Osteoblast (primary cell): ENCODE data around the gene FBXW4. TPM values are rescaled to one million over a fixed set of nuclear protein-coding genes. Genes with fewer than 3 reads are reported as not detected.

Experiments used
- DNase-seq: peaks from one replicate; pipeline ENCODE4 v3.0.0; 2011; ENCODE audit warnings: low spot score, mixed read lengths; ENCODE audit not compliant: insufficient read length; ENCODE audit errors: missing footprints
- H2AFZ ChIP-seq: 2 replicates; pipeline ENCODE4 v1.6.0; 2011; ENCODE audit warnings: mild to moderate bottlenecking, low read length
- H3K27ac ChIP-seq: 2 replicates; pipeline ENCODE4 v1.5.1; 2011; ENCODE audit warnings: mild to moderate bottlenecking, low read depth, low read length, moderate library complexity
- H3K27me3 ChIP-seq: 2 replicates; pipeline ENCODE4 v1.6.0; 2012; ENCODE audit warnings: mild to moderate bottlenecking, control low read depth, inconsistent platforms, low read length, moderate library complexity; ENCODE audit not compliant: insufficient read depth
- H3K36me3 ChIP-seq: 2 replicates; pipeline ENCODE4 v1.5.1; 2011; ENCODE audit warnings: mild to moderate bottlenecking, low read length, control low read depth, moderate library complexity; ENCODE audit not compliant: insufficient read depth
- H3K4me1 ChIP-seq: 2 replicates; pipeline ENCODE4 v1.5.1; 2011; ENCODE audit warnings: mild to moderate bottlenecking, low read length, control low read depth, moderate library complexity; ENCODE audit not compliant: insufficient read depth
- H3K4me2 ChIP-seq: 2 replicates; pipeline ENCODE4 v1.6.0; 2011; ENCODE audit warnings: mild to moderate bottlenecking, low read length; ENCODE audit not compliant: insufficient read depth
- H3K4me3 ChIP-seq: fragments of 200-600 bp; sonication (generic); 3 replicates; pipeline ENCODE4 v1.5.1; 2012; ENCODE audit warnings: mild to moderate bottlenecking, low read length, inconsistent platforms; ENCODE audit not compliant: insufficient read depth
- H3K79me2 ChIP-seq: 2 replicates; pipeline ENCODE4 v1.6.0; 2012; ENCODE audit warnings: mild to moderate bottlenecking, low read length, control low read depth, inconsistent platforms; ENCODE audit not compliant: insufficient read depth
- H3K9me3 ChIP-seq: 2 replicates; pipeline ENCODE4 v1.5.1; 2011; ENCODE audit warnings: low read depth, low read length, control low read depth
- H4K20me1 ChIP-seq: 2 replicates; pipeline ENCODE4 v1.6.0; 2012; ENCODE audit warnings: mild to moderate bottlenecking, low read length, control low read depth; ENCODE audit not compliant: insufficient read depth
- total RNA-seq: library from RNA; depleted of rRNA; stranded (reverse); fragments of >200 nt; gene quantifications from 2 replicates; pipeline ENCODE4 v1.2.3, GENCODE V29; 2012
- TF ChIP-seq, protein P1 (sequence below): IDR thresholded peaks from 2 replicates; pipeline ENCODE4 v1.5.1; 2011; ENCODE audit warnings: mild to moderate bottlenecking, low read depth, low read length, moderate library complexity; ENCODE audit errors: extremely low read depth

Gene FBXW4
- total RNA-seq, result 40.2 and 41.8 TPM in 2 replicates

- Histone ChIP-seq H4K20me1 (peaks cover 9% of the 10 kb centered on the region), H3K79me2 (peaks cover 58% of the 10 kb centered on the region), H2AFZ (peak within 1 kb of the TSS; percentile 99), H3K27ac (peak within 1 kb of the TSS; percentile 93), H3K9me3 (no peaks in the 10 kb centered on the region), H3K36me3 (no peaks in the 10 kb centered on the region), H3K27me3 (no peaks in the 10 kb centered on the region), H3K4me1 (peaks cover 16% of the 10 kb centered on the region), H3K4me3 (peak within 1 kb of the TSS; percentile 93), H3K4me2 (peak within 1 kb of the TSS; percentile 84)
- DNase-seq, result peak; percentile 89
- TF ChIP-seq, protein P1, sequence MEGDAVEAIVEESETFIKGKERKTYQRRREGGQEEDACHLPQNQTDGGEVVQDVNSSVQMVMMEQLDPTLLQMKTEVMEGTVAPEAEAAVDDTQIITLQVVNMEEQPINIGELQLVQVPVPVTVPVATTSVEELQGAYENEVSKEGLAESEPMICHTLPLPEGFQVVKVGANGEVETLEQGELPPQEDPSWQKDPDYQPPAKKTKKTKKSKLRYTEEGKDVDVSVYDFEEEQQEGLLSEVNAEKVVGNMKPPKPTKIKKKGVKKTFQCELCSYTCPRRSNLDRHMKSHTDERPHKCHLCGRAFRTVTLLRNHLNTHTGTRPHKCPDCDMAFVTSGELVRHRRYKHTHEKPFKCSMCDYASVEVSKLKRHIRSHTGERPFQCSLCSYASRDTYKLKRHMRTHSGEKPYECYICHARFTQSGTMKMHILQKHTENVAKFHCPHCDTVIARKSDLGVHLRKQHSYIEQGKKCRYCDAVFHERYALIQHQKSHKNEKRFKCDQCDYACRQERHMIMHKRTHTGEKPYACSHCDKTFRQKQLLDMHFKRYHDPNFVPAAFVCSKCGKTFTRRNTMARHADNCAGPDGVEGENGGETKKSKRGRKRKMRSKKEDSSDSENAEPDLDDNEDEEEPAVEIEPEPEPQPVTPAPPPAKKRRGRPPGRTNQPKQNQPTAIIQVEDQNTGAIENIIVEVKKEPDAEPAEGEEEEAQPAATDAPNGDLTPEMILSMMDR, result no peak
These were observed at the start of gene FBXW4 for GRCh38 chr10:101694674-101695403. TSS of gene FBXW4 (minus strand) at chr10:101695170. CDS start at chr10:101695105, 65 bp downstream.

DNA sequence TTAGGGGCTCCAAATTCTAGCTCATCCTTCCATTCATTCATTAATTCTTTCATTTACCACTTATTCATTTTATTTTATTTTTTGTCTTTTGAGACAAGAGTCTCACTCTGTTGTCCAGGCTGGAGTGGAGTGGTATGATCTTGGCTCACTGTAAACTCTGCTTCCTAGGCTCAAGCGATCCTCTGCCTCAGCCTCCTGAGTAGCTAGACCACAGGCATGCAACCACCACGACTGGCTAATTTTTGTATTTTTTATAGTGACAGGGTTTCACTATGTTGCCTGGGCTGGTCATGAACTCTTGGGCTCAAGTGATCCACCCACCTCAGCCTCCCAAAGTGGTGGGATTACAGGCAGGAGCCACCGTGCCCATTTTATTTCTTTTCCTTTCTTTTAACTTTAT lies 49.3 kb upstream of the FBXW4 start:
- H3K4me2 ChIP-seq, result no peak overlapping the region
- no peak overlapping the region for H3K4me3 ChIP-seq
- no peaks in the 10 kb centered on the region for H3K79me2 ChIP-seq
- DNase-seq, result no peak
- no peaks in the 10 kb centered on the region for H3K9me3 ChIP-seq
- TF ChIP-seq, protein P1, result no peak
- H2AFZ ChIP-seq, result no peak overlapping the region
- H4K20me1 ChIP-seq, result no peaks in the 10 kb centered on the region
- H3K4me1 ChIP-seq, result no peaks in the 10 kb centered on the region
- no peaks in the 10 kb centered on the region for H3K36me3 ChIP-seq
- H3K27ac ChIP-seq, result no peak overlapping the region
- H3K27me3 ChIP-seq, result peaks cover 3% of the 10 kb centered on the region

DNA sequence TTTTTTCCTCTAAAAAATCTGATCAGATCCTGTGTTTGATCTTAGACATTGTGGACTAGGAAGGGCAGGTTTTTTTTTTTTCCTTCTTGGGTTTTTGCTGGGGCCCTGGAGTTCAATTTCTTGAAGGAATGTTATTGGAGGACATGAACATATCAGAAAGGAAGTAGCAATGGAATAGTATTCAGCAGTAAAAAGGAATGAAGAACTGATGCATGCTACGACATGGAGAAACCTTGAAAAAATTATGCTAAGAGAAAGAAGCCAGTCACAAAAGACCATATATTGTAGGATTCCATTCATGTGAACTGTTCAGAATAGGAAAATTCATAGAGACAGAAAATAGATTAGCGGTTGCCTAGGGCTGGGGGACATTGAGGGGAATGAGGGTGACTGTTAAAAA lies 47.0 kb upstream of the FBXW4 start:
- Histone ChIP-seq H3K36me3 (no peaks in the 10 kb centered on the region), H3K27ac (no peak overlapping the region), H3K9me3 (no peaks in the 10 kb centered on the region), H3K27me3 (peaks cover 3% of the 10 kb centered on the region), H3K4me3 (no peak overlapping the region), H3K79me2 (no peaks in the 10 kb centered on the region), H2AFZ (no peak overlapping the region), H3K4me1 (no peaks in the 10 kb centered on the region), H4K20me1 (no peaks in the 10 kb centered on the region), H3K4me2 (no peak overlapping the region)
- TF ChIP-seq, protein P1, result no peak
- DNase-seq, result no peak

DNA sequence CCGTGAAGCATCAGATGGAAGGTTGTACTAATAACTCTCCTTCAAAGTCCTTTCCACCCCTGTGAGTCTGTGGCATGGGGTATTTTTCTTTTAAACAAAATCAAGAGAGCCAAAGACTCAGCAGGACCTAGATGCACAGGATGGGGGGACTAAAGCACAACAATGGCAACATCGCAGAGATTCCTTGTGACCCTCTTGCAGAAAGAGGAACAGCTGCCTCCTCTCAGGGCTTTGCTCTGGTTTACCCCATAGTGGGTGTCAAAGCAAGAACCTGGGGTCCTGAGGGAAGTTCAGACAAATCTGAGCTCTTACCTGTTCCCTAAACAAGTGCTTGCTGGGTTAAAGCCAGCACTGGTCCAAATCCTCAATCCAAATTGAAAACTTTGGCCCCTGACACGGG lies 41.7 kb upstream of the FBXW4 start:
- DNase-seq, result no peak
- H3K27me3 ChIP-seq, result peaks cover 18% of the 10 kb centered on the region
- TF ChIP-seq, protein P1, result no peak
- no peaks in the 10 kb centered on the region for H4K20me1 ChIP-seq
- no peaks in the 10 kb centered on the region for H3K9me3 ChIP-seq
- no peak overlapping the region for H3K4me2 ChIP-seq
- H3K36me3 ChIP-seq, result no peaks in the 10 kb centered on the region
- no peak overlapping the region for H2AFZ ChIP-seq
- no peak overlapping the region for H3K4me3 ChIP-seq
- no peaks in the 10 kb centered on the region for H3K4me1 ChIP-seq
- no peak overlapping the region for H3K27ac ChIP-seq
- no peaks in the 10 kb centered on the region for H3K79me2 ChIP-seq
